ENCODE measurements around the gene DNAL4. TPM values are rescaled to one million over a fixed set of nuclear protein-coding genes. Genes with fewer than 3 reads are reported as not detected.

DNAL4 gene
- total RNA-seq, 2 donors from 2014 or later: 12.3 TPM

DNA sequence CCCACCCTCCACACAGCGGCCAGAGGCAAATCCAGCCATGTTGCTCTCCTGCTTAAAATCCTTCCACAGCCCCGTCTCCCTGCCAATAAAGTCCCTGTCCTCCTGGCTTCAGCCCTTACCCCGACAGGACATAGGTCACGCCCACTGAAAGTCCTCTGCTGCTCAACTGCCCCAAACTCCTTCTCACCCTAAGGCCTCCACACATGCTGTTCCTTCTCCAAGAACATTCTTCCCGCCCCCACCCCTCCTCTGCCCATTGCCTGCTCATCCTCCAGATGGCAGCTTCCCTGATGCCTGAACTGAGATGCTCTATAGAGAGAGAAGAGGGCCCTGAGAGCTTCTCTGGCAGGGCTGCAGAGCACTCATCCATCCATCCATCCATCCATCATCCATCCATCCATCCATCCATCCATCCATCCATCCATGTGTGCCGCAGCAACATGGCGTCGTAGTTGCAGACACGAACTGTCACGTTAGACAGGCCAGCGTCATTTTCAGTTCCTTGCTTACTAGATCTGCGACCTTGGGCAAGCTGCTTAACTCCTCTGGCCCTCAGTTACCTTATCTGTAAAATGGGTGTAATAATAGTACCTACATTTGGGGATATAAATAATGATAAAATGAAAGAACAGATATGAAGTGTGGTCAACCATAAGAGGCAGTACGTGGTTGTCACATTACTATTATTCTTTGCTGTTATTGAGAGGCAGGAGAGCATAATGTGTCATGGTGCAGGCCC is 40.4 kb upstream of the DNAL4 start:
- TF ChIP-seq, protein P1, sequence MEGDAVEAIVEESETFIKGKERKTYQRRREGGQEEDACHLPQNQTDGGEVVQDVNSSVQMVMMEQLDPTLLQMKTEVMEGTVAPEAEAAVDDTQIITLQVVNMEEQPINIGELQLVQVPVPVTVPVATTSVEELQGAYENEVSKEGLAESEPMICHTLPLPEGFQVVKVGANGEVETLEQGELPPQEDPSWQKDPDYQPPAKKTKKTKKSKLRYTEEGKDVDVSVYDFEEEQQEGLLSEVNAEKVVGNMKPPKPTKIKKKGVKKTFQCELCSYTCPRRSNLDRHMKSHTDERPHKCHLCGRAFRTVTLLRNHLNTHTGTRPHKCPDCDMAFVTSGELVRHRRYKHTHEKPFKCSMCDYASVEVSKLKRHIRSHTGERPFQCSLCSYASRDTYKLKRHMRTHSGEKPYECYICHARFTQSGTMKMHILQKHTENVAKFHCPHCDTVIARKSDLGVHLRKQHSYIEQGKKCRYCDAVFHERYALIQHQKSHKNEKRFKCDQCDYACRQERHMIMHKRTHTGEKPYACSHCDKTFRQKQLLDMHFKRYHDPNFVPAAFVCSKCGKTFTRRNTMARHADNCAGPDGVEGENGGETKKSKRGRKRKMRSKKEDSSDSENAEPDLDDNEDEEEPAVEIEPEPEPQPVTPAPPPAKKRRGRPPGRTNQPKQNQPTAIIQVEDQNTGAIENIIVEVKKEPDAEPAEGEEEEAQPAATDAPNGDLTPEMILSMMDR (IDR thresholded peaks at IDR 0.05): no peak
- Histone ChIP-seq H3K27ac (no peak overlapping the region), H3K36me3 (no peaks in the 10 kb centered on the region), H3K4me3 (no peak overlapping the region), H3K4me1 (no peaks in the 10 kb centered on the region), H3K27me3 (no peaks in the 10 kb centered on the region), H3K9me3 (no peaks in the 10 kb centered on the region)
- no peak for DNase-seq (ENCODE audit: low spot score)

DNA sequence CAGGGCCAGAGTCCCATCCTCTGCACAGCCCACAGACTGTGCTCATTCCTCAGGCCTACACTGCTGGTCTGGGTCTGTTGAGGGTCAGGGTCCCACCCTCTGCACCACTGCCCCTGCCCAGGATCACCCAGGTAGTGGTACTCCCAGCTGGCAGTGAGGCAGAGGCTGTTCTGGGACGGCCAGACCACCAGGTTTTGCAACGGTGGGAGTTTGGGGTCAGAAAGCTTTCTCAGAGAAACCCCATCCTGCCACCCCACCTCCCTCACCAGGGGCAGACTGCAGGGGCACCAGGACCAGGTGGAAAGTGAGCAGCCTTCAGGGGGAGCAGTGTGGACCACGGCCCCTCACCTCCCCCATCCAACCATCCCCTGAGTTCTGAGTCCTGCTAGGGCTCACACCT is 39.1 kb upstream of the DNAL4 start:
- Histone ChIP-seq H3K4me1 (no peaks in the 10 kb centered on the region), H3K9me3 (no peaks in the 10 kb centered on the region), H3K4me3 (no peak overlapping the region), H3K27ac (no peak overlapping the region), H3K36me3 (no peaks in the 10 kb centered on the region), H3K27me3 (no peaks in the 10 kb centered on the region)
- DNase-seq (ENCODE audit: low spot score): no peak
- TF ChIP-seq, protein P1 (IDR thresholded peaks at IDR 0.05): no peak

DNA sequence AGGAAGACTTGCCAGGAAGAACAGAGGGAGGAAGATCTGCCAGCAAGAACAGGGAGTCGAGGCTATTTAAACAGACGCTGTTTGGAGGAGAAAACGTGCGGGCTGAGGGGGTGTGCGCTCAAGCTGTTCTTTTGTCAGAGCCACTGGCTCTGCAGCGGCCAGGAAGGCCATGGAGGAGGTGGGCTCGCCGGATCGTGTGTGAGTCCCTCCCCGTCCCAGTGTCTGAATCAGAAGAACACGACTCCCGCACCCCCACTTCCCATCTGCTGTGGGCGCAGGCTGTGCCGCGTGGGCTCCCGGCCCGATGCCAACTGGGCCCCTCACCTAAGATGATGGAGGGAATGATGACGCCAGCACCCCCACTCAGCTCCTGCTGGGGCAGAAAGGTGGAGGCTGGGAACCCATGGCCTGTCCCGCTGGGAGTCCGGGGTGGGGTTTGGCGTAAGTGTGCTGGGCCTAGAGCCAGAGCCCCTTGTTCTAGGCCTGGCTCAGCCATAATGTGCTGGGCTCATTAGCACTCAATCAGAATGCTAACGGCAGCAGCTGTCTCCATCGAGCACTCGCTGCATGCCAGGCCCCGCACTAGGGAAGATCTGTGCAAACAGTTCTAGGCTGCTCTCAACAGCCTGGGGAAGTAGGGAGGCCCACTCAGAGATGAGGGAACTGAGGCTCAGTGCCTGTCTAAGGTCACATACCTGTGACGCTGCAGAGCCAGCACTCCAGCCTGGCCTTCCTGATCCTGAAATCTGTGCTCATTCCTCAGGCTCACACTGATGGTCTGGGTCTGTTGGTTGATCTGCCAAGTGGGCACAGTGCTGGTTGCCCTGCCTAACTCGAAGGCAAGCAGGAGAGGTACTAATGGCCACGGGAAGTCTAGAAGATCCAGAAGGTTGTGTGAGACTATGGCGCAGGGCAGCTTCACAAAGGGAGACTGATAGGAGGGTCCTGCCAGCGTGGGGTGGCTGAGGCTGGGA is 38.3 kb upstream of the DNAL4 start:
- H3K4me3 ChIP-seq: no peak overlapping the region
- H3K27ac ChIP-seq: no peak overlapping the region
- no peaks in the 10 kb centered on the region for H3K27me3 ChIP-seq
- TF ChIP-seq, protein P1 (IDR thresholded peaks at IDR 0.05): no peak
- H3K9me3 ChIP-seq: no peaks in the 10 kb centered on the region
- no peaks in the 10 kb centered on the region for H3K4me1 ChIP-seq
- H3K36me3 ChIP-seq: no peaks in the 10 kb centered on the region
- DNase-seq (ENCODE audit: low spot score): no peak

DNA sequence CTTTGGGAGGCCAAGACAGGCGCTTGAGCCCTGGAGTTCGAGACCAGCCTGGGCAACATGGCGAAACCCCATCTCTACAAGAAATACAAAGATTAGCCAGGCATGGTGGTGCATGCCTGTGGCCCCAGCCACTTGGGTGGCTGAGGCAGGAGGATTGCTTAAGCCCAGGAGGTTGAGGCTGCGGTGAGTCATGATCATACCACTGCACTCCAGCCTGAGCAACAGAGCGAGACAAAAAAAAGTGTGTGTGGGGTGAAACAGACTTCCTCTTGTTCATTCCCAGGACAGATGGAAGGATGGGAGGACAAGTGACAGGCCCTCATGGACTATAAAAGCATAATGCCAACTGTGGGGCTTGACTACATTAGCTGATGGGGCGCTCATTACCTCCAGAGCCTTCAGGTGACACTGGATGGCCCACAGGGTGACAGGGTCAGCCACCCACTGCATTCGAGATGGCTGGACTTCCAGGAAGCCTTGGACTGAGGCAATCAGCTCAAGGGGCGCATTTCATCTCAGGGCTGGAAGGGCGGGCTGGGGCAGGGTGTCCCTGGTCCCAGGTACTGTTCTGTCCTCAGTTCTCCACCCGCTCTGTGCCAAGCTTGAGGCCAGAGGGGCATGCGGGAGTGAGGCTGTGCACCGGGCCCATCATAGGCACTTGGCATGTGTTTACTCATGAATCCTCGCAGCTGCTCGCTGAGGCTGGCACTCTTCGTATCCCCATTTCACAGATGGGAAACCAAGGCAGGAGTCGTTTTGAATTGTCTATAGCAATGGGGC is 37.4 kb upstream of the DNAL4 start:
- Histone ChIP-seq H3K4me1 (no peaks in the 10 kb centered on the region), H3K36me3 (no peaks in the 10 kb centered on the region), H3K27ac (no peak overlapping the region), H3K9me3 (no peaks in the 10 kb centered on the region), H3K4me3 (no peak overlapping the region), H3K27me3 (no peaks in the 10 kb centered on the region)
- DNase-seq (ENCODE audit: low spot score): no peak
- TF ChIP-seq, protein P1 (IDR thresholded peaks at IDR 0.05): no peak

DNA sequence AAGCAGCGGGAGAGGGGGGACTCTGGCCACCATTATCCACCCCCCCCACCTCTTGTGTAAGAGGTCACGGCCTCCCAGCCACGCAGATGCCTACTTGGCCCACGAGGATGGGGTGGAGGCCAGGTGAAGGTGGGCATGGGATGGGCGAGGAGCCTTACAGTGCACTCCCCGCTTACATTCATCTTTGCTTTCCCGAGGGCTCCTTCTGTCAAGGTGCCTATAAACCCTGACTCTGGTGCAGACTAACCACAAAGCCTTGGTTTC is 36.8 kb upstream of the DNAL4 start:
- Histone ChIP-seq H3K9me3 (no peaks in the 10 kb centered on the region), H3K36me3 (no peaks in the 10 kb centered on the region), H3K27ac (no peak overlapping the region), H3K4me3 (no peak overlapping the region), H3K27me3 (no peaks in the 10 kb centered on the region), H3K4me1 (no peaks in the 10 kb centered on the region)
- no peak for DNase-seq (ENCODE audit: low spot score)
- TF ChIP-seq, protein P1 (IDR thresholded peaks at IDR 0.05): no peak

Measured in right atrium auricular region (tissue), 2 donors.